Measurements from ENCODE around the gene ADAM10. TPM values are rescaled to one million over a fixed set of nuclear protein-coding genes. Genes with fewer than 3 reads are reported as not detected.

ADAM10 gene
- total RNA-seq, 1 donor from 2014 or later: 140 TPM

DNA sequence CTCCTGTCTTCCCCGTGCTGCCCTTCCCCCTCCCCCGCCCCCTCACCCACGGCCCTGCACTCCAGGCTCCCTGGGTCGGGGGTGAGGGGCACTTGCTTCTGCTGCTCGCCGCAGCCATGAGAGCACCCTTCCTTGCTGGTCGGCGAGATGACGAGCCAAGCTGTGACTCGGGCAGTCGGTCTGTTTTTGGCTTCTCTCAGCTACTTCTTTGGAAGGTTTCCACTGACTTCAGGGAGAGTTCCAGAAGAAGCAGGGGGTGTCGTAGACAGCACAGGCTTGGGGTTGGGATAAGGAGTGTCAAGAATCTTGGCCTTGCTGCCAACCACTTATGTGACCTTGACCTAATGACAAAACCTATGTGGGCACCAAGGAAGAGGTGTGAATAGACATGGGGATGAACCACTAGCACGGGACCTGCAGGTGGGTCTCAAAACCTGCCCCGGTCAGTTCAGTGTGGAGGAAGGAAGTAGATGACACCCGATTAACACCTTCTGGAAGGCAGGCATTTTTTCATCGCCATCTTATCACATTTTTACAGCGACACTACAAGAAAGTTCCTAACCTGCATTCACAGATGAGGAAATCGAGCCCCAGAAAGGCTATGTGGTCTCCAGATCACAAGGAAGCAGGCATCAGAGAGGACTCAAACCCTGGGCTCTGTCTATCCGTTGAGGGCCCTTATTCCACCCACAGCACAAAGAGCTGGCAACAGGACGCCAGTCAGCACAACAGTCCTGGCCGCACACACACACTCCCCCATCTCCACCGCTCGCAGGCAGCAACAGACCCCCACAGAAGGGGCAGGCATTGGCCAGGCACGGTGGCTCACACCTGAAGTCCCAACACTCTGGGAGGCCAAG is 196.8 kb downstream of the ADAM10 start:
- Mint-ChIP-seq H3K9me3 (ENCODE audit: unreplicated experiment) (peaks cover 9% of the 10 kb centered on the region), H3K4me3 (ENCODE audit: unreplicated experiment) (no peak overlapping the region), H3K36me3 (ENCODE audit: unreplicated experiment) (no peaks in the 10 kb centered on the region), H3K27ac (ENCODE audit: unreplicated experiment) (no peak overlapping the region), H3K27me3 (ENCODE audit: unreplicated experiment) (peaks cover 4% of the 10 kb centered on the region), H3K4me1 (ENCODE audit: low read depth, unreplicated experiment) (peaks cover 33% of the 10 kb centered on the region)
- TF ChIP-seq, protein P1, sequence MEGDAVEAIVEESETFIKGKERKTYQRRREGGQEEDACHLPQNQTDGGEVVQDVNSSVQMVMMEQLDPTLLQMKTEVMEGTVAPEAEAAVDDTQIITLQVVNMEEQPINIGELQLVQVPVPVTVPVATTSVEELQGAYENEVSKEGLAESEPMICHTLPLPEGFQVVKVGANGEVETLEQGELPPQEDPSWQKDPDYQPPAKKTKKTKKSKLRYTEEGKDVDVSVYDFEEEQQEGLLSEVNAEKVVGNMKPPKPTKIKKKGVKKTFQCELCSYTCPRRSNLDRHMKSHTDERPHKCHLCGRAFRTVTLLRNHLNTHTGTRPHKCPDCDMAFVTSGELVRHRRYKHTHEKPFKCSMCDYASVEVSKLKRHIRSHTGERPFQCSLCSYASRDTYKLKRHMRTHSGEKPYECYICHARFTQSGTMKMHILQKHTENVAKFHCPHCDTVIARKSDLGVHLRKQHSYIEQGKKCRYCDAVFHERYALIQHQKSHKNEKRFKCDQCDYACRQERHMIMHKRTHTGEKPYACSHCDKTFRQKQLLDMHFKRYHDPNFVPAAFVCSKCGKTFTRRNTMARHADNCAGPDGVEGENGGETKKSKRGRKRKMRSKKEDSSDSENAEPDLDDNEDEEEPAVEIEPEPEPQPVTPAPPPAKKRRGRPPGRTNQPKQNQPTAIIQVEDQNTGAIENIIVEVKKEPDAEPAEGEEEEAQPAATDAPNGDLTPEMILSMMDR (IDR thresholded peaks at IDR 0.05; ENCODE audit: partially characterized antibody, unreplicated experiment): no peak
- no peak for DNase-seq

DNA sequence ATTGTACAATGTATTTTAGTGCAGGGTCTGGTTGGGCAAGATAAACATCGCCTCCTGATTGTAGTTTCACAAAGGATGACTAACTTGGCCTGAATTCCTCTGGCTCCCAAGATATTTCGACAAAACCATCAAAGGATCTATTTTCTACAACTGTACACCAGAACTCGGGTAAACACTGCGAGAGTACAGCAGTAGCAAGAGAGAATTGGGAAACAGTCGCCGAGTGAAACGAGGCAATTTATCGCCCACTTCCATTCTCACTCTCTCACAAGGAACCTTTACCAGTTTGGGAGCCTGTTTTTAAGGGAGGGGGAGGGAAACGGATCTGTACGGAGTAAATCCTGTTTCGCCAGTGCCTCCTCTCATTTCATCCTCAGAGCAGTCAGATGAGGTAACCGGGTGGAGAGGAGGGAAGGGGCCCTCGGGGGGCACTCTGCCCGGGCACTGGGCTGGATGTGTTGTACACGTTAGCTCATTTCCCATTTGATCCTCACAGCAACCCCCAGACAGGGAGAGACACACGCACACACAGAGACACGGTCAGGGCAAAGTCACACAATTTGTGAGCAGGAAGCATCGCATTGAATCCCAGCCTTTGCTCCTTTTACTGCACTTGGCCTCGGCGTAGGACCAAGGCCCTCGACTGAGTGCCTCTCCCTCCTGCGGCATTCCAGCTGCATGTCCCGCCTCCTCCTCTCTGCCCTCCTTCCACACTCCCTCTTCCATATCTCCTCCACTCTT is 197.6 kb downstream of the ADAM10 start:
- H3K9me3 Mint-ChIP-seq (ENCODE audit: unreplicated experiment): peaks cover 9% of the 10 kb centered on the region
- no peak overlapping the region for H3K27ac Mint-ChIP-seq (ENCODE audit: unreplicated experiment)
- H3K4me3 Mint-ChIP-seq (ENCODE audit: unreplicated experiment): no peak overlapping the region
- TF ChIP-seq, protein P1 (IDR thresholded peaks at IDR 0.05; ENCODE audit: partially characterized antibody, unreplicated experiment): no peak
- no peaks in the 10 kb centered on the region for H3K36me3 Mint-ChIP-seq (ENCODE audit: unreplicated experiment)
- DNase-seq: no peak
- H3K27me3 Mint-ChIP-seq (ENCODE audit: unreplicated experiment): peaks cover 4% of the 10 kb centered on the region
- peaks cover 33% of the 10 kb centered on the region for H3K4me1 Mint-ChIP-seq (ENCODE audit: low read depth, unreplicated experiment)

DNA sequence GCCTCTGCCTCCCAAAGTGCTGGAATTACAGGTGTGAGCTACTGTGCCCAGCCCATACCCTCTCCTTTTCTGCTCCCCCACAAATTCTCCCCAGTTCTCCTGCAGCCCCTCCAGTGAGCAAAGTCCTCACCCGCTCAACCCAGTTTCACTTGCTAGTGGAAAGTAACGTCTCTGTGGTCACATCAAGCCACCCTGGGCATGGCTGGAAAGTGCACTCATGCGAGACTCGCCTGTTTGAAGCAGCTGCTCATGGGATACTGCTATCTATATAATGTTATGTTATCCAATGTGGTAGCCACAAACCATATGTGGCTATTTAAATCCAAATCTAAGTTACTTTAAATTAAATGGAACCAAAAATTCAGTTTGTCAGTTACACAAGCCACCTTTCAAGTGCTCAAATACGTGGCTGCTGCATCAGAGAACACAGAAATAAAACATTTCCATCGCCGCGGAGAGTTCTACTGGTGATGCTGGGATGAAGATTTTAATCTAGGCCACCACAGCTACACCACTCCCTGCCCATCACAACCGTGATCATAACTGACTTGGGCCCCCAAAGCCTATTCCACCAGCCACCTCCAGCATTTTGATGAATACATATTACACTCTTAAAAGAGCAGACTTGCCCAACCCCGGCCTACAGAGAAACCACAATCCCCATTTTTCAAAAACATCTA is 198.3 kb downstream of the ADAM10 start:
- peaks cover 9% of the 10 kb centered on the region for H3K9me3 Mint-ChIP-seq (ENCODE audit: unreplicated experiment)
- peaks cover 31% of the 10 kb centered on the region for H3K4me1 Mint-ChIP-seq (ENCODE audit: low read depth, unreplicated experiment)
- H3K27ac Mint-ChIP-seq (ENCODE audit: unreplicated experiment): no peak overlapping the region
- TF ChIP-seq, protein P1 (IDR thresholded peaks at IDR 0.05; ENCODE audit: partially characterized antibody, unreplicated experiment): no peak
- H3K36me3 Mint-ChIP-seq (ENCODE audit: unreplicated experiment): no peaks in the 10 kb centered on the region
- H3K4me3 Mint-ChIP-seq (ENCODE audit: unreplicated experiment): no peak overlapping the region
- no peak for DNase-seq
- H3K27me3 Mint-ChIP-seq (ENCODE audit: unreplicated experiment): peaks cover 4% of the 10 kb centered on the region

DNA sequence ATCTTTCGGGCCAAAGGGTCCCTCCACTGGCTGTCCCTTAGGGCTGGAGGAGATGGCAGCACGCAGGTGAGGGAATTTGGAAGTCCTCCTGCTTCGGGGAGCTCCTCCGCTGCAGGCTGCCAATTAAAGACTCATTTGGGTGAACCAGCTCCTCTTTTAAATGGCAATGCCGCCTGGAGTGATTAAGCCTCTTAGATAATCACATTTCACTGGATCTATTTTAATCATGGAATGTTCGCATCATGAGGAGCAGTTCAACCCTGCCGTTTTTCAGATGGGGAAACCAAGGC is 199.8 kb downstream of the ADAM10 start:
- Mint-ChIP-seq H3K9me3 (ENCODE audit: unreplicated experiment) (peaks cover 5% of the 10 kb centered on the region), H3K36me3 (ENCODE audit: unreplicated experiment) (no peaks in the 10 kb centered on the region), H3K4me3 (ENCODE audit: unreplicated experiment) (no peak overlapping the region), H3K4me1 (ENCODE audit: low read depth, unreplicated experiment) (peaks cover 20% of the 10 kb centered on the region), H3K27ac (ENCODE audit: unreplicated experiment) (no peak overlapping the region), H3K27me3 (ENCODE audit: unreplicated experiment) (peaks cover 5% of the 10 kb centered on the region)
- DNase-seq: no peak
- TF ChIP-seq, protein P1 (IDR thresholded peaks at IDR 0.05; ENCODE audit: partially characterized antibody, unreplicated experiment): no peak
